ENCODE data around the gene ADAMTS3. TPM values are rescaled to one million over a fixed set of nuclear protein-coding genes. Genes with fewer than 3 reads are reported as not detected.

Gene ADAMTS3
- total and polyA plus RNA-seq, 8 donors, result 3.0 to 8.9 (median 7.4) TPM

DNA sequence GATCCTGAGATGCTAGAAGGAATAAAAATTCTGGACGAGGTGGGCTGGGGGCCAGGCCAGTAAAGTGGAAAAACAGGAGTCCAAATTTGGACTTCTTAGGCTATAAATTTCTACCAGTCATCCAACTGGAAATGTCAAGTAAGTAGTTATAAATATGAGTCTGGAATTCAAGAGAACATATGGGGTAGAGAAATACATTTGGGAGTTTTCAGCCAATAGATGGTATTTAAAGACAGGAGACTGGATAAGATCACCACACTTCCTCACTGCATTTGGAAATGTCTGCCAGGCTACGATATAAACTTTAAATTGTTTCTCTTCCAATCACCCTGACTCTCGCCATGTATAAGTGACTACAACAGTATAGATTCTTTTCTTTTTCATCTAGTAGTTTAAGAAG is 294.8 kb downstream of the ADAMTS3 start:
- no peaks in the 10 kb centered on the region for H3K36me3 ChIP-seq
- ATAC-seq (no peak), DNase-seq (no peak)
- H3K4me1 ChIP-seq, result no peaks in the 10 kb centered on the region
- no peak overlapping the region for H3K4me3 ChIP-seq
- no peaks in the 10 kb centered on the region for H3K27me3 ChIP-seq
- TF ChIP-seq, protein P1, sequence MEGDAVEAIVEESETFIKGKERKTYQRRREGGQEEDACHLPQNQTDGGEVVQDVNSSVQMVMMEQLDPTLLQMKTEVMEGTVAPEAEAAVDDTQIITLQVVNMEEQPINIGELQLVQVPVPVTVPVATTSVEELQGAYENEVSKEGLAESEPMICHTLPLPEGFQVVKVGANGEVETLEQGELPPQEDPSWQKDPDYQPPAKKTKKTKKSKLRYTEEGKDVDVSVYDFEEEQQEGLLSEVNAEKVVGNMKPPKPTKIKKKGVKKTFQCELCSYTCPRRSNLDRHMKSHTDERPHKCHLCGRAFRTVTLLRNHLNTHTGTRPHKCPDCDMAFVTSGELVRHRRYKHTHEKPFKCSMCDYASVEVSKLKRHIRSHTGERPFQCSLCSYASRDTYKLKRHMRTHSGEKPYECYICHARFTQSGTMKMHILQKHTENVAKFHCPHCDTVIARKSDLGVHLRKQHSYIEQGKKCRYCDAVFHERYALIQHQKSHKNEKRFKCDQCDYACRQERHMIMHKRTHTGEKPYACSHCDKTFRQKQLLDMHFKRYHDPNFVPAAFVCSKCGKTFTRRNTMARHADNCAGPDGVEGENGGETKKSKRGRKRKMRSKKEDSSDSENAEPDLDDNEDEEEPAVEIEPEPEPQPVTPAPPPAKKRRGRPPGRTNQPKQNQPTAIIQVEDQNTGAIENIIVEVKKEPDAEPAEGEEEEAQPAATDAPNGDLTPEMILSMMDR (IDR thresholded peaks at IDR 0.05), result no peak
- H3K27ac ChIP-seq, result no peak overlapping the region
- peaks cover 0 to 14% of the 10 kb centered on the region in 2 donors for H3K9me3 ChIP-seq
- intact Hi-C loops (cut with DNase I), result no loop called here

DNA sequence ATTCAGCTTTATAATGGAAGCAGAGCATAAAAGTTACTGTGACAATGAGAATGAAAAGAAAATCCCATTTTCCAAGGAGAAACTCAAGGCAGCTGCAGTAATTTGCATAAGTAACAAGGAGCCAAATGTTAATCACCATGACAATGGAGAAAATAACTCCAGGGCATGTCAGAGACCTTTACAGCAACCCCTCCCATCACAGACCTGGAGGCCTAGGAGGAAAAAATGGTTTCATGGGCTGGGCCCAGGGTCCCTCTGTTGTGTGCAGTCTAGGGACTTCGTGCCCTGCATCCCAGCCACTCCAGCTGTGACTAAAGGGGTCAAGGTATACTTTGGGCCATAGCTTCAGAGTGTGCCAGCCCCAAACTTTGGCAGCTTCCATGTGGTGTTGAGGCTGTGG is 313.8 kb downstream of the ADAMTS3 start:
- H3K27ac ChIP-seq, result no peak overlapping the region
- DNase-seq, result no peak
- intact Hi-C loops (cut with DNase I), result no loop called here
- no peaks in the 10 kb centered on the region for H3K27me3 ChIP-seq
- no peak for ATAC-seq
- peaks cover 0 to 2% of the 10 kb centered on the region in 2 donors for H3K9me3 ChIP-seq
- no peak overlapping the region for H3K4me3 ChIP-seq
- H3K36me3 ChIP-seq, result no peaks in the 10 kb centered on the region
- TF ChIP-seq, protein P1 (IDR thresholded peaks at IDR 0.05), result no peak
- H3K4me1 ChIP-seq, result no peaks in the 10 kb centered on the region

DNA sequence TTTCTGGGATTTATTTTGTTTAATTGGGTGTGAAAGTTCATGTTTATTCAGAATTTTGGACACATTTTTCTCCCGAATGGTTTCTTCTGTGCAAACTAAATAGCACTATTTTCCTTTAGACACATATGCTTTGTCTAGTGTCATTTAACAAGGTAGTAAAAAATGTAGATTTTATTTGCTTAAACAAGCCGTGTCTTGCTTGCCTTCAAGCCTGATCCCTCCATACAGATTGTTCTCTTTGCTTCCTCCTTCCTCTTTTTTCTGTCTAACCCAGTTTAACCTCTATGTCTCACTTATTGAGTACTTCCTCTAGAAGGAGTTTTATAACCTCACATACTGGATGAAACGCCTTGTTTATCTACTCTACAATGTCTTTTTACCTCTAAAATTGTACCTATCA is 325.4 kb downstream of the ADAMTS3 start:
- Histone ChIP-seq H3K4me1 (no peaks in the 10 kb centered on the region), H3K9me3 (no peaks in the 10 kb centered on the region), H3K27ac (no peak overlapping the region), H3K36me3 (no peaks in the 10 kb centered on the region), H3K27me3 (no peaks in the 10 kb centered on the region), H3K4me3 (no peak overlapping the region)
- TF ChIP-seq, protein P1 (IDR thresholded peaks at IDR 0.05), result no peak
- no peak for ATAC-seq
- intact Hi-C loops (cut with DNase I), result no loop called here
- DNase-seq, result no peak

DNA sequence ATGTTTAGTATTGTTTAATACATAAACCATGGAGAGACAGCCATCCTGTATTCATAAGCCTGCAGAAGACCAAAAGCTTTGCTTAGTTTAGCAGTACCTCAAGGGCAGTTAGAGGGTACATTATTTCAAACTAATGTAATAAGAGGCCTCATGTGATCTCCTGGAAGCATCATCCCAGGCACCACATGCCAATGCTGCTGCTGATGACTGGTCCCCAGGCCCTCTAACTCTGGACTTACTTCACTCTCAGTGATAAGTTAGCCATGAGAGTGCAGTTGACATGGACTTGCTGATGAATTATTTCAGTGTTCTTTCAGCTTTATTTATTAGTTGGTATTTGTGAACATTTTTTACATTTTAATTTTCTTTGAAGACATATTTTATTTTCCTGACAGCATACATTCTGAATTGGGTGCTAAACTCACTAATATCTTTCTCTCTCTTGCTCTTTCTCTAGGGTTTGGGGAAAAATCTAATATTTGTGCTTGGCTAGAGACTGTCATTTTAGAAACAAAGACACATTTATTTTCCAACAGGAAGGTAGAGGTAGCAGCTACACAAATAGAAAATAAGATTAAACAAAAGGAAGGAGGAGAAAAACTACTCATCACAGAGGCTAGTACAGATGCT is 329.4 kb downstream of the ADAMTS3 start:
- H3K9me3 ChIP-seq, result peaks cover 0 to 4% of the 10 kb centered on the region in 2 donors
- H3K4me1 ChIP-seq, result no peaks in the 10 kb centered on the region
- H3K27me3 ChIP-seq, result no peaks in the 10 kb centered on the region
- no peak overlapping the region for H3K27ac ChIP-seq
- H3K4me3 ChIP-seq, result no peak overlapping the region
- no peak for ATAC-seq
- TF ChIP-seq, protein P1 (IDR thresholded peaks at IDR 0.05), result no peak
- intact Hi-C loops (cut with DNase I), result no loop called here
- DNase-seq, result no peak
- H3K36me3 ChIP-seq, result no peaks in the 10 kb centered on the region
